ENCODE measurements around the gene SEMA5A.

Gene SEMA5A

GRCh38 chr5:9512457-9512856 is 33.4 kb downstream of the SEMA5A start:
- TF ChIP-seq, protein P1, sequence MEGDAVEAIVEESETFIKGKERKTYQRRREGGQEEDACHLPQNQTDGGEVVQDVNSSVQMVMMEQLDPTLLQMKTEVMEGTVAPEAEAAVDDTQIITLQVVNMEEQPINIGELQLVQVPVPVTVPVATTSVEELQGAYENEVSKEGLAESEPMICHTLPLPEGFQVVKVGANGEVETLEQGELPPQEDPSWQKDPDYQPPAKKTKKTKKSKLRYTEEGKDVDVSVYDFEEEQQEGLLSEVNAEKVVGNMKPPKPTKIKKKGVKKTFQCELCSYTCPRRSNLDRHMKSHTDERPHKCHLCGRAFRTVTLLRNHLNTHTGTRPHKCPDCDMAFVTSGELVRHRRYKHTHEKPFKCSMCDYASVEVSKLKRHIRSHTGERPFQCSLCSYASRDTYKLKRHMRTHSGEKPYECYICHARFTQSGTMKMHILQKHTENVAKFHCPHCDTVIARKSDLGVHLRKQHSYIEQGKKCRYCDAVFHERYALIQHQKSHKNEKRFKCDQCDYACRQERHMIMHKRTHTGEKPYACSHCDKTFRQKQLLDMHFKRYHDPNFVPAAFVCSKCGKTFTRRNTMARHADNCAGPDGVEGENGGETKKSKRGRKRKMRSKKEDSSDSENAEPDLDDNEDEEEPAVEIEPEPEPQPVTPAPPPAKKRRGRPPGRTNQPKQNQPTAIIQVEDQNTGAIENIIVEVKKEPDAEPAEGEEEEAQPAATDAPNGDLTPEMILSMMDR (IDR thresholded peaks at IDR 0.05; ENCODE audit: extremely low read depth, insufficient read depth, missing control alignments): no peak
- in situ Hi-C loops (cut with MboI; ENCODE audit: low pct_unique_long_range_greater_than_20kb, low sequenced_read_pairs, unreplicated experiment): no loop called here

DNA sequence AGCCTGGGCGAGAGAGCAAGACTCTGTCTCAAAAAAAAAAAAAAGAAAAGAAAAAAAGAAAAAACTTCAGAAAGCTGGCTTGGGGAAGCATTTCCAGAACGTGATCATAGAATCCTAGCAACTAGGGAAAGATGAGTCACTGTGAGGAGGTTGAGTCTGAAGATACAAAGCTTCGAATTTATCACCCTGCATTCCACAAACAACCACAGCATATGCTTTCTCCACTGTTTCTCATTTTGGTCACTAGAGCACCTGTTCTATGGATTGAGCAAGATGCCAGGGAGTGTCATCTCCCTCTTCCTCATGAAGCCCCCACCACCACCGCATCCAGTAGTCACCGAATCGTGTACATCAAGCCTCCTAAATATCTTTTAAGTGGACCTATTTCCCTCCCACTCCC is 37.9 kb downstream of the SEMA5A start:
- TF ChIP-seq, protein P1 (IDR thresholded peaks at IDR 0.05; ENCODE audit: extremely low read depth, insufficient read depth, missing control alignments): no peak
- in situ Hi-C loops (cut with MboI; ENCODE audit: low pct_unique_long_range_greater_than_20kb, low sequenced_read_pairs, unreplicated experiment): no loop called here
- DNase-seq (ENCODE audit: low spot score): no peak

More at GRCh38 chr5:9512457-9512856, 33.4 kb downstream of the SEMA5A start:
- DNase-seq (ENCODE audit: low spot score): no peak

DNA sequence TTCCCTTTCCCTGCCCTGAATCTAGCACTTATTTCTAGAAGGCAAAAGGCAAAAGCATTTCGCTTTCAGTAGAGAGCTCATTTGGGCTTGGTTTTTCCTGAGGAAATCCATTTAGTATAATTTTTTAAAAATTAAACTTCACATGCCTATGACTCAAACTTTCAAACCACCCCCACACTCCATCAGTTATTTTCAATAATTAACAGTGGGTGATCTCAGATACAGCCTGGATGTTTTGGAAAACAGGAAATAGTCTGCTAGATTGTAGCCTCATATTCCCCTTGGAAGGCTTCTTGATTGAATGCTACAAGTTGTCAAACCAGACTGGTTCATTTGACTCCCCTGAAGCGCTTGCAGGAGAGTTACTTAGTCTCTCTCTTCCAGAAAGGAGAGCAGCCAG is 40.6 kb downstream of the SEMA5A start:
- TF ChIP-seq, protein P1 (IDR thresholded peaks at IDR 0.05; ENCODE audit: extremely low read depth, insufficient read depth, missing control alignments): no peak
- no peak for DNase-seq (ENCODE audit: low spot score)
- in situ Hi-C loops (cut with MboI; ENCODE audit: low pct_unique_long_range_greater_than_20kb, low sequenced_read_pairs, unreplicated experiment): no loop called here

DNA sequence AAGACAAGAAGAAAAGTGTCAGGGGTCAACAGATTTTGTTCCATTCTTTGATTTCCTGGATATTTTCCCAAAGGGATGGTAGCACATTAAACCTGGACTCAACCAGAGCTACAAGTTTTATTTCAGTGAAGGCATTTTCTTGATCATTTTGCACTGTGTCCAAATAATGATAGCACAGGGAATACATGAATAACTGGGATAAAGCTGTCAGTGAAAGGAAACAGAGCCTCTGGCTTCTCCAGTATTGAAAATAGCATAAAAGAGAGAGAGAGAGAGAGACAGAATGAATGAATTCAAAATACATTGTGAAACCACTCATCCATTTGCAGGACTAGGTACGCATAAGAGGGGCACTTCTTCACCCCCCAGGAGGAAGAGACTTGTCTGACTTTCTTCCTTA is 43.0 kb downstream of the SEMA5A start:
- TF ChIP-seq, protein P1 (IDR thresholded peaks at IDR 0.05; ENCODE audit: extremely low read depth, insufficient read depth, missing control alignments): no peak
- in situ Hi-C loops (cut with MboI; ENCODE audit: low pct_unique_long_range_greater_than_20kb, low sequenced_read_pairs, unreplicated experiment): no loop called here
- DNase-seq (ENCODE audit: low spot score): no peak

DNA sequence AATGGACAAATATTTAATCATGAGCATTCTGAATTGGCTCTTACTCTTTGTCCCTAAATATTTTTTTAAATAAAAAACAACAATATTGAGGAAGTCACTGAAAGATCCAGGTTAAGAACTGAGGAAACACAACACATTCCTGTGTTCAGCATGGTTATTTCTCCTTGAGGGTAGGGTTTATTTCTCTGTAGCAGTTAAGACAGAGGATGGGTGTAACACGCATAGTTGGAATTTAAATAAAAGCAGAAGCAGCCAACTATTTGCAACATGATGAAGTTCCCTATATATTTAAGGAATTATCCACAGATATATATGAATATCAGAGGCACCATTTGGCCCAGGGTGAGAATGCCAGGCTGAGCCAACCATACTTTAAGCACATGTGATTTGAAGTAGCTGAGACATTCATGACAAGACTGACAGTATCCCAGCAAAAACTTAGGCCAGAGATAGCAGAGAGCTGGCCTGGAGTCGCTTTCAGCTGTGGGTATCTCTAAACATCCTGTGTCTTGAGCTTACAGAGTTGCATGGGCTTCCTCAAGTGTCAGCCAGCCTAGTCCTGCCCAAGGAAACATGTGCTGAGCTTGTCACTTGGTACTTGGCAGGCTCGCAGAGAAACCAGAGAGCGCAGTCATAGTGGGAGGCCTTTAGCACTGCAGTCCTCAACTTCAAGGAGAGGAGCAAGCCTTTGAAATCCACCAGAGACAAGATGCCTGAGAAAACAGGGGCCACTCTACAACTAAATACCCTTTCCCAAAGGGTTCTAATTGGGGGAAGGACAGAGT is 43.6 kb downstream of the SEMA5A start:
- TF ChIP-seq, protein P1 (IDR thresholded peaks at IDR 0.05; ENCODE audit: extremely low read depth, insufficient read depth, missing control alignments): no peak
- DNase-seq (ENCODE audit: low spot score): no peak
- in situ Hi-C loops (cut with MboI; ENCODE audit: low pct_unique_long_range_greater_than_20kb, low sequenced_read_pairs, unreplicated experiment): no loop called here

DNA sequence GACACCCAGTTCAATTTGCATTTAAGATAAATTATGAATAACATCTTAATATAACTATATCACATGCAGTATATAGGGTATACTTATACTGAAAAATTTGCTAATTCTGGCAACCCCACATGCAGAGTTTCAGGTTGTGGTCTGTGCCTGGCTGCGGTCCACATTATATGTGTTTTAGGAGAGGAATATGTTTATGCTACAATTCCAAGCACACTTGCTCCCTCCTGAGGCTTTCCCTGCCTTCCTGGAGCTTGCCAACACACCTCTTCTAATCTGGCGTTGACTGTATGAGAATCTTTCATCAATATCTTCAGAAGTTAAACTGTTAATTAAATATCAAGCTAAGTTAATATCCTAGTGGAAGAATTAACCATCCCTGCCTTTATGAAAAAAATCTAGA is 45.2 kb downstream of the SEMA5A start:
- no peak for DNase-seq (ENCODE audit: low spot score)
- TF ChIP-seq, protein P1 (IDR thresholded peaks at IDR 0.05; ENCODE audit: extremely low read depth, insufficient read depth, missing control alignments): no peak
- in situ Hi-C loops (cut with MboI; ENCODE audit: low pct_unique_long_range_greater_than_20kb, low sequenced_read_pairs, unreplicated experiment): no loop called here

Data from GM13977 (cell line).